Fibroblast of peridontal ligament (primary cell): ENCODE measurements around the gene MRPL39.

ENCODE experiments used
- DNase-seq: peaks from one replicate; pipeline ENCODE4 v3.0.0-alpha.2; 2010; ENCODE audit errors: extremely low read depth

Gene MRPL39

DNA sequence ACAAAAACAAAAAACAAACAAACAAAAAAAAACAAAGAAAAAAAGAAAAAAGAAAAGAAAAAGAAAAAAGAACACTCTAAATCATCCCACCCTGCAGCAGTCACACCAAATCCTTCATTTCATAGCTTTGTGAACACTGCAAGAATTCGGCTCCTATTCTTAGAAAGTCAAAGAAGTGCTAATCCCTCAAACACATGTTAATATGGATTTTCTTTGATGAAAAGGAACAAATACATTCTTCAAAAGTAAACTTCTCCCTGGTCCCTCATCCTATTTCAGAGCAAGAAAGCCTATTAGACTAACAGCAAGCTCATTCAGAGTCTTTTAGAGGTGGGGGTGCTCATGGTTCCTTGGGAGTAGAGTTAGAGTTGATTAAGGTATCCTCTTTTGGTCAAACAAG lies 7.2 kb upstream of the MRPL39 start:
- DNase-seq = no peak

DNA sequence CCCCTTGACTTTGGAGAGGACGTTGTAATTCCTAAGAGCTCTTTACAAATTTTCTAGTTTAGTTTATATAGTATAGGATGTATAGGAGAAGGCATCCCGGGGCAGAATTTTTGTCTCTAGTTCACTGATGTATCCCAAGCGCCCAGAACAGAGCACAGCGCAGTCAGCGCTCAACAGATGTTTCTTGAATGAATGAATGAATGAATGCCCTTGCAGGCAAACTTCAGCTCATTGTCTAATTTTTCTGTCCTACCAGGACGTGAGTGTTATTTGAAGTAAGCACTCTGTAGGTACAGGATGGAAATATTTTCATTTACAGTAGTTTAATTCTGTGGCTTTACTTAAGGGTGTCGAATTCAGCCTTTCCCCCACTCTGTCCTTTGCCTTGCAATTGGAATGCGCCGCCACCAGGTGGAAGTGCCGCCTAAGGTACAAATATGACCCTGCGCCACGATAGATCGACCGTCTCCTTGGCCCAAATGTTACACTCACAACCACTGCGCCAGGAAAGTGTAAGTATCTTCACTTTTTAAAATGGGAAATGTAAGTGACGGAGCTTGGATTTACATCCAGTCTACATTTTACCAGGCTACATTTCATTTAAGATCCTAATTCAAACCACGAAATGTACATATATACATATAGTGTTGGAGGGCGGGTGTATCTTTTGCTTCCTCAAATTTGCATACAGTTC lies 910 bp upstream of the MRPL39 start:
- peak; percentile 83 for DNase-seq

DNA sequence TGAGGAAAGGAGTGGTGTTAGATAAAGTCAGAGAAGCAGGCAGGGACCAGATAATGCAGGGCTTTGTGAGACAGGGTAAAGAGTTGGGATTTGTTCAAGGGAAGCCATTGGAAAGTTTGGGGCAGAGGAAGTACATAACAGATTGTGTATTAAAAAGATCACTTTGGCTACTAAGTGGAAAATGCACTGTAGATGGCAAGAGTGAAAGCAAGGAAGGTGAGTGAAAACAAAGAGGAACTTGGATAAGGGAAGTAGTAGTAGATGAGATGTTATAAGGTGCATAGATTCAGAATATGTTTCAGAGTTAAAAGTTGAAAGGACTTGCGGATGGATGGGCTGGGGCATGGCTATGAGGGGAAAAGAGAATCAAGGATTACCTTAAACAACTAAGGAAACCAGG lies 17.4 kb downstream of the MRPL39 start:
- DNase-seq = no peak

DNA sequence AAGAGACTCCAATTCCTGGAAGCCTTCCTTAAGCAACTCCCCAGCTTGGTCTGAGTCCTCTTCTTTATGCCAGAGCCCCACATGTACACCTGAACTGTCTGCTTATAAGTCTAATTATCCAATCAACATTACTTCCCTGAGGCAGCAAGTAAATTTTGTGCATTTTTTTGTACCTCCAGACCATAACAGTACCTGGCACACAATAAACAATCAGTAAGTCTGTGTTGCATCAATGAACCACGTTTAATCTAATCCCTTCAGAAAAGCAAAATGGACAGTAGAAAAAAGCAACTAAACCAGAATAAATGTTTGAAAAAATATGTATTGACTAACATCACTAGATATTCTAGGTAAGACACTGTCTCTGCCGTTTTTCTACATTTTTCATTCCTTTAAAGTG lies 20.5 kb downstream of the MRPL39 start:
- no peak for DNase-seq

DNA sequence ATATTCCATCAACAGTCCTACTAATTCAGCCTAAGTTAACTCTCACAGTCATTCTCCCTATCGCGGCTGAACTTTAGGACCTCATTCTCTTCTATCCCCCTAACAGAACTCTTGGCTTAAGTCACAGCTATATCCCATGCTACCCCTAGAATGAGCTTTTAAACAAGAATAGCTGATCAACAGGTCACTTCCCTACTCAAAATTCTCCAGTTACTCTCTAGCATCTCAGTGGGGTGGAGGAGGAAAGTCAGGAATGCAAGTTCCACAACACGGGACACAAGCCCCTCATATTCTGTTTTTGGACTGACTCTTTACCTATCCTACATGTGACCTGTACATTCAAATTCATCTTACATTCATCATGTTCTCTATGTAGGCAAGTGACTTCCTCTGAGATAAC lies 21.0 kb downstream of the MRPL39 start:
- no peak for DNase-seq

DNA sequence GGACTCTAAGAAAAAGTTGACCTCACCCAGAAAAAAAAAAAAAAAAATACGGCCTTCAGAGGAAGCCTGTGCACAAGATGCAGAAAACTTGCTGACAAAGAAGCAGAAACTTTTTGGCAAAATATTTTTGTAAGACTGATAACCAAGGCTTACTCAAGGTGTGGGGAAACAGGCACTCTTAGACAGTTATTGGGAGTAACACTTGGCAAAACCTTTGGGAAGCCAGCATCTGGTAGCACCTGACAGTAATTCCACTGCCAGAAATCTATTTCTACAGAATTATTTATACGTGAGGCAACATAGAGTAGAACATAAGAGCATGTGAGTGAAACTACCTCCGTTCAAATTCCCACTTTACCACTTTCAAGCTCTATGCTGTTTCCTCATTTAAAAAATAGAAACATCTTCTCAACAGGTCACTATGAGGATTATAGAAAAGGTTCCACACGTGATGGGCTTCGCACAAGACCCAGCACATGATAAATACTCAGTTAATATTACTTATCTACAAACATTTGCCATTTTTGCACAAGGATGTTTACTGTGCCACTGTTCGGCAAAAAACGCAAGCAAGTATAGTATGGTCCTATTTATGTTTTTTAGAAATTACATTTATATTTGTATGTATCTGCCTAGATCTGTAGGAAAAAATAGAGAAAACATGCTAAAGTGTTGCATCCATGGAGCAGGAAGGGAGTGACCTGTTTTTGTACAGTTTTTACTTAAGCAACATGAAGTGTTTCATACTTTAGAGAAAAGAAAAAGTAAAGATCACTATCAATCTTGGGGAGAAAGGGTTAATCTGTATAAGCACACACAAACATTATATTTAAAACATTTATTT lies 22.2 kb downstream of the MRPL39 start:
- DNase-seq = no peak

DNA sequence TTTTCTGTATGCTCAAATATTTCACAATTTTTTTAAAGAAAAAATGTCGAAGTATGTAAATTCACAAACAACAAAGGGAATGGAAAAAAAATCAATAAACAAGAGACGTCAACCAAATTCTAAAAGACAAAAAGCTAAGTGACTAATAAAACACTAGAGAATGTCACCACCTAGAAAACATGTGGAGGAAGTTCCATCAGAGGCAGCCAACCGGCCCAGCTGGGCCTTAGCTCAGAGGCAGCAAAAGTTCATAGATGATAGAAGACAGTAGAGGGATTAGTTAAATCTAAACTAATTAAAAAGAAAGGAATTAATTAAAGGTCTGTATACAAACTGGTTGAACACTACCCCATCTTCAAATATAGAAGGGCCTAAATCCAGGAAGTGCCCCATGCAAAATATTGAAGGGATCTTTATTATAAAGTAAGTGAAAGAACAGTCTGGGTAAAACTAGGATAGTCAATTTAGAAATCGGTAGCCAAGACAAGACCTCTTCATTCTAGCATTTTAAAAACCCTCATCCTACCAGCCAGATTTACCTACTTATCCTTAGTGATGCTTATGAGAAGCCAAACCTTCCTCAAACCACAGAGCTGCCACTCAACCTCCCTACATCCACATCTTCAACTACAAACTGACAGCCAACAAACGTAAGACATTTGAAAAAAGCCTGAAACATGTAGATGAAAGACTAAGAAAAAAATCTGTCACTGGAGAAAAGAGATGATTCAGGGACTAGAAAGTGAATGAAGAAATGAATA lies 23.7 kb downstream of the MRPL39 start:
- no peak for DNase-seq

DNA sequence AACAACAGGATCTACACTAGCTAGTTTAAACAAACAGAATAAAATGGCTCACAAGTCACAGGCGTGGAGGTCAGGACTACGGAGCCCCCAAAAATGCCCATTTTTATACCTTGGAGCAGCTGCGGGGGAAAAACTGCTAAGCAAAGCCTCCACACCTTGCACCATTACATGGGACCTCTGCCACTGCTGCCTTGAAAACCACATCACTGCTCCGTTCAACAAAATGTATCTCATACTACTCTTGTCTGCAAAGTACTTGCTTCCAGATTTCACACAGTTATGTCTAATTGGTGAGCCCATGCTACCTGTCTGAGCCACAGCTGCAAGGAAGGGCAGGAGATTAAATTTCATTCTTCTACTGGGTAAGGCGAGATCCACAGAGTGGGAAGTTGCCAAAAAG lies 24.4 kb downstream of the MRPL39 start:
- DNase-seq = no peak

DNA sequence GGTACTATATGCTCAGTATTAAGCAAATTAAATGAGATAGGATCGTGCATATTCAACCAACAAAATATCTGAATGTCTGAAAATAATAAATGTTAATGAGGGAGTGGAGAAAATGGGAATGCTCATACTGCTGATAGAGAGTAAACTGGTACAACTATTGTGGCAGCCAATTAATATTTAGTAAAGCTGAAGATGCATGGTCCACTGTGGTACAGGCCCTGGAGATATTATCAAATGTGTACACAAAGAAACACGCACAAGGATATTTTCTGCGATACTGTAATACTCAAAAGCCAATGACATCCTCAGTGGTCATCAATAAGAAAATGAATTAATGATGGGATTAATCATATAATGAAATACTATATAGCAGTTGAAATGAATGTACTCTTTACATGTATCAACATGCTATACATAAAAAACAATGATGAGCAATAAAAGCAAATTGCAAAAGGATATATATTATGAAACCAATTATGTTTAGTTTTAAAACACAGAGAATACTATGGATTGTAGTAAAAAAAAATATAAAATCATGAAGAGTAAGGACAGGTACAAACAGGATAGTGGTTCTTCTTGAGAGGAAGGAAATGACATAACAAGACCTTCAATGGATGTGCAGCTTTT lies 25.0 kb downstream of the MRPL39 start:
- DNase-seq = no peak

DNA sequence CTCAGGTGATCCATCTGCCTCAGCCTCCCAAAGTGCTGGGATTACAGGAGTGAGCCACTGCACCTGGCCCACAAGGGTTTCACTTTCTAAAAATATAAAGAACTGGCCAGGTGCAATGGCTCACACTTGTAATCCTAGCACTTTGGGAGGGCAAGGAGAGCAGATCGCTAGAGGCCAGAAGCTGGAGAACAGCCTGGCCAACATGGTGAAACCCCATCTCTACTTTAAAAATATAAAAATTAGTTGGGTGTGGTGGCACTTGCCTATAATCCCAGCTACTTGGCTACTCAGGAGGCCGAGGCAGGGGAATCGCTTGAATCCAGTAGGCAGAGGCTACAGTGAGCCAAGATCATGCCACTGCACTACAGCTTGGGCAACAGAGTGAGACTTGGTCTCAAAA lies 25.7 kb downstream of the MRPL39 start:
- DNase-seq = no peak

DNA sequence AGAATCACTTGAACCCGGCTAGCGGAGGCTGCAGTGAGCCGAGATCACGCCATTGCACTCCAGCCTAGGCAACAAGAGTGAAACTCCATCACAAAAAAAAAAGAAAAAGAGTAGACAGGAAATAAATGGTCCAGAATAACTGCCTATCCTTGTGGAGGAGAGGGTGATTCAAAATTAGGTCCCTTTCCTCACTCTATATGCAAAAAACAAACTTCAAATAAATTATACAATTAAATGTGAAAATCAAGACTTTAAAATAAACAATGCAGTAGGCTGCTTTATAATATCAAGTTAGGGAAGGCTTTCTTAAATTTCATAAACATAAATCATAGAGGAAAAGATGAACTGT lies 26.4 kb downstream of the MRPL39 start:
- DNase-seq = no peak

DNA sequence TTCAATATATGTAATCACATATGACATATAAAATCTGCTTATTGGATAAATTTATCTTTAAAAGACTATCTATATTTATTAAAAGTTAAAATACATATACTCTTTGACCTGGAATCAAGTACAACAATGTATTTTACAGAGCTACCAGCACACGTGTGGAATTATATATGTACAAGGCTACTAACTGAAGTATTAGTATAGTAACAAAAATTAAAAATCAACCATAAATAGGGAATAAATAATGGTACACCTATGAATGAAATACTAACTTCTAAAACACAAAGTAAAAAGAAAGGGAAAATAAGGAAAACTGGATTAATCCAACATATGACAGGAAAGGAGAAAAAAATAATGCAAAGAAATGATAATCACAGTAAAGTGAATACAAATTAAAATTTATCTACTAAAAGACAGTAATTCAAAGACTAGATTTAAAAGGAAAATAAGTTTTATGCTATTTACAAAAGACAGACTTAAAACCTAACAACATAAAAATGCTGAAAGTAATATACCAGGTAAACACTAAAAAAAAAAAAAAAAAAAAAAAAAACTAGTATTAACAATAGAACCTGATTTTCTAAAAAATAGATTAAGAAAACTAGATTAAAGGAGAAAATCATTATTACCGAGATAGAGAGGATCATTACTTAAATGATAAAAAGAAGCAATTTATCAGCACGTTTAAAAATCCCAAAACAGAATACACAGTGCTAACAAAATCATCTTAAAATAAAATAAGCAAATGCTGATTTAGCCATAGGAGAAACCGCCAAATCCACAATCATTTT lies 27.9 kb downstream of the MRPL39 start:
- no peak for DNase-seq

DNA sequence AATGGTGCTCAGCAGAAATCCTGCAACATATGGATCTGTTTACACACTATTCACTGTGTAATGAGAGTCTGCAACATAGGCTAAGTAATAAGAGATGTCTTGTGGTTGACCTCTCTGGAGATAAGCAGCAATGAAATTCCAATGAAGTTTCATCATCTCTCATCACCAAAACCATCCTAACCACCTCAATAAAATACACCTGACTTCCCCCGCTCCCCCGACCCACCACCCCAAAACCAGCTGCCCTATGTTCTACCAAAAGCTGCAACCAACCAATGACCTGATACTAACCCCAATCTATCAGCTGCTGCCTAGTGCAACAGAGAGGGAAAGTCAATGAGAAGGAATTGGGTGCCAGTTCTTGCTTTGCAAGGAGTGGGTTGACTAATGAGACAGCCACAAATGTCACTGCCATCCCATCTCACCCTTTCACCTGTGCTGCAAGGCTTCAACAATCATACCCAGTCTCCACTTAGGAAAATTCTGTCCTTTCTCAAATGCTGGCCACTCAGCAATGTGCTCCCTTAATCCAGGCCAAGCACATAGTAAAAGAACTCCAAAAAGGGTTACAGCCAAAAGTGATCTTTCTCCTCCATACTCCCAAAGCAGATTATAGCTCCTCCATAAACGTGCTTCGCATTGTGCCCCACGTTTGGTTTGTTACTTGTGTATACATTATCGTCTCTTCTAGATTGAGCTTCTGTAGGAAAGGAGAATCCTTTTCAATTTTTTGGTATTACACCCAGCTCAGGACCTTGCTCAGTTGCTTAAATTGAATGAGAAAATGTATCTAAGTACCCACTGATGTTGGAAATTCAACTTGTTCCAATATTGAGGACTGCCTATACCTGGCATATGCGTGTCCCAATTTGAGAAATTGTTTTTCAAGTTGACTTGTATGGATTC lies 29.0 kb downstream of the MRPL39 start:
- no peak for DNase-seq

DNA sequence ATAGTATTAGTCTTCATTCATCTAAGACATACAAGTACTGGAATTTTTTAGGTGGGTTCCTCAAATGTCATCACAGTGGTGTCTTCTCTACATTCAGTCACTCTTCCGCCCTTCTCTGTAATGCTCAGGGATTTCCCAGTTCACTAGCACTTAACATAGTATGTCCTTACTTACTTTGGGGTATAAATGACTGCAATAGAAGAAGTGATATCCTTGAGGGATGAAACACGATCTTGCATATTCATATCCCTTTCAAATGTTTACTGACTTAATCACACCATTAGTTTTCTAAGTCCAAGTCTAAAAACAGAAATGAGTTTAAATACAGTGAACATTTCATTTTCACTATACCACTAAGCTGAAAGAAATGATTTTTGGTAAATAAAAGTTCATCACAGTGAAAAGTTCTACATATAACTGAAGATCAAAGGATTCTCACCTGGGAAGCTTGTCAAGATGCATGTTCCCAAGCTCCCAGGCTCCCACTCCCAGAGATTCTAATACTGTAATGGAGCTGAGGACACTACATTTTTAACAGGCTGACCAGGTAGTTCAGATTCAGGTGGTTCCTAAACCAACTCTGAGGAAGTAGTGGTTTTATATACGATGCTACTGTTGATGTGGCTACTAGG lies 29.7 kb downstream of the MRPL39 start:
- DNase-seq = no peak

DNA sequence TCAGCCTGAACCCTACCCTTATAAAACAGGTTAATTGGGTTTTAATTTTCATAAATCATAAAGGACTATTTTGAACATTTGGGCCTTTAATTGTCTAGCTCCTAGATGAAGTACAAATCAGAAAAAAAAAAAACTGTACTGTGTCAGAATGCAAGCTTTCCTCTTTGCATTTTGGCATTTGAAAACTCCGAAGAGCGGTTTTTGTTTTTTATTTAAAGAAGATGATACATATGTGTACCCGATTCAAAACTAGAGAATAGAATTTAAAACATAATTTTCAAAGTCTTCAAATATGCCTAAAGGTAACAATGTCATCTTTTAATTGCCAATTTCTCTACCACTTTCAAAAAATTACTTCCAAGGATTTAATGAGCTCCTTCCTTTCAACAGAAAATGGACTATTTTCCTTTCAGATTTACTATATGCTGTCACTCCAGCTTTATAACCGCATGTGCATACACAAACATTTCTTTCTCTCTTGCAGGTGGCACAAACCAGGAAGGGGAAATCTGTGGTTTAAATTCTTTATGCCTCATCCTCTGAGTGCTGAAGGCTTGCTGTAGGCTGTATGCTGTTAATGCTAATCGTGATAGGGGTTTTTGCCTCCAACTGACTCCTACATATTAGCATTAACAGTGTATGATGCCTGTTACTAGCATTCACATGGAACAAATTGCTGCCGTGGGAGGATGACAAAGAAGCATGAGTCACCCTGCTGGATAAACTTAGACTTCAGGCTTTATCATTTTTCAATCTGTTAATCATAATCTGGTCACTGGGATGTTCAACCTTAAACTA lies 33.7 kb downstream of the MRPL39 start:
- DNase-seq = peak; percentile 82

DNA sequence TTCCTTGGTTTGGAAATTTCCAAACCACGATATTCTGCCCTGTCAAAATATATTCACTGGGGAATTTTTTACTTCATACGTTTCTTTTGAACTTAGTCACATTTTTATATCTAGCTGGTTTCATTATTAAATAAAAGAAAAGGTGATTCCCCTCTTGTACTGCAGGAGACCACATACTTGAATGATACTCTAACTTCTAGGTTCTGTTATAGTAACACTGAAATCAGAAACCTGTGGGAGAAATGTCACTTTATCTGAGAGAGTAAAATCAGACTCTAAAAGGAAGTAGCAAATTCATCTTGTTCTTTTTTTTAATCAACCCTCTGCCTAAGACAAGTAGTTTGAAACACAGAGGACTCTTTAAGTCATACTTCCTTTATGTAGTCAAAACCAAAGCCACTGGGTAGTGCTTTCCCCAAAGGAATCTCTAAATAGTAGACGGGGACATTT lies 34.4 kb downstream of the MRPL39 start:
- DNase-seq = no peak

DNA sequence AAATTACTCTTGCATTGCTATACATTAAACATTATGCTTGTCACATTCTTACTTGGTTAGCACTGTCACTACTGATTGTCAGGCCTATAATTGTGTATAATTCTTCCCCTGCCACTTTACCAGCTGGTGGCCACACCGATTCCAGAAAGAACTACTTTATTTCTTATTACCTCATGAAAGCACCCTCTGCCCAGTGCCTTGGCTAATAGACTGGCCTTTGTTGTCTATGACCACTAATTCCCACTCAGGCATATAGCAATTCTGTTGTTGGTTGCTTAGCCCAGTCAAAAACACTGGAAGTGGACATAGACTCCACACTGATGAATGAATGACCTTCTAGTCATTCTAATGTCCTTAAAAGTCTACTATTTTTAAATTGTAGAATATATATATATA lies 35.6 kb downstream of the MRPL39 start:
- no peak for DNase-seq

DNA sequence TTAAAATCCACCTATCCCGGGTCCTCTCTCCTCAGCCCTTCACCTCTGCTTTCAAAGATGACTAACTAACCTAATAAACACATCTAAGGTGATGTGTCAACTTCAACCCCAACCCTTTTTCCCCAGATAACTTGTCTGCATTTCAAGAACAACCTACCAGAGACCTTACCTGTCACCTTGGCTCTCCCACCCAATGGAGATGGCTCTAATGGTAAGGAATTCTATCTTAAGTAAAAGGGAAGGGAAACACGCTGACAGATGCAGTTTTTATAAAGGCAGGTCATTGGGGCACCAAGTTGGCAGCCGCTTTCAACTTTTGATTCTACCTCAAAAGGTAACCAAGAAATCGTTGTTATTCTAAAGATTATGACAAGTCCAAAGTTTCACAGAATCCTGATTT lies 37.6 kb downstream of the MRPL39 start:
- DNase-seq = no peak

DNA sequence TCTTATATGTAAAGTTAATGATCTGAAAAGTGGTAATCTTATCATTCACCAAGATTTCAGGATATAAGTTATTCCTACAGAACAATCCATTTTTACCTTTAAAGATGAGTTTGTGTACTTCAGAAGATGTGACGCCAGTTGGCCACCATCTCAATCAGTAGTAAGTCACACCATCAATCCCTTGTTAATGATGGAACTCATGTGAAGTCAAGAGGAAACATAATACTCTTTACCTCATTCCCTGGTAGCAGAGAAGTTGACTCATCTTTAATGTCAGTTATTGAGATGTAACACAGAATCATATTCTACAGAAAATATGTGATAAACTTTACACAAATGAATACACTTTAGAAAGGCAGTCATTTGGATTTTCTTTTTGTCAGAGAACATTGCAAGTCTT lies 38.2 kb downstream of the MRPL39 start:
- DNase-seq = no peak
